ENCODE measurements around the gene SHROOM3.

DNA sequence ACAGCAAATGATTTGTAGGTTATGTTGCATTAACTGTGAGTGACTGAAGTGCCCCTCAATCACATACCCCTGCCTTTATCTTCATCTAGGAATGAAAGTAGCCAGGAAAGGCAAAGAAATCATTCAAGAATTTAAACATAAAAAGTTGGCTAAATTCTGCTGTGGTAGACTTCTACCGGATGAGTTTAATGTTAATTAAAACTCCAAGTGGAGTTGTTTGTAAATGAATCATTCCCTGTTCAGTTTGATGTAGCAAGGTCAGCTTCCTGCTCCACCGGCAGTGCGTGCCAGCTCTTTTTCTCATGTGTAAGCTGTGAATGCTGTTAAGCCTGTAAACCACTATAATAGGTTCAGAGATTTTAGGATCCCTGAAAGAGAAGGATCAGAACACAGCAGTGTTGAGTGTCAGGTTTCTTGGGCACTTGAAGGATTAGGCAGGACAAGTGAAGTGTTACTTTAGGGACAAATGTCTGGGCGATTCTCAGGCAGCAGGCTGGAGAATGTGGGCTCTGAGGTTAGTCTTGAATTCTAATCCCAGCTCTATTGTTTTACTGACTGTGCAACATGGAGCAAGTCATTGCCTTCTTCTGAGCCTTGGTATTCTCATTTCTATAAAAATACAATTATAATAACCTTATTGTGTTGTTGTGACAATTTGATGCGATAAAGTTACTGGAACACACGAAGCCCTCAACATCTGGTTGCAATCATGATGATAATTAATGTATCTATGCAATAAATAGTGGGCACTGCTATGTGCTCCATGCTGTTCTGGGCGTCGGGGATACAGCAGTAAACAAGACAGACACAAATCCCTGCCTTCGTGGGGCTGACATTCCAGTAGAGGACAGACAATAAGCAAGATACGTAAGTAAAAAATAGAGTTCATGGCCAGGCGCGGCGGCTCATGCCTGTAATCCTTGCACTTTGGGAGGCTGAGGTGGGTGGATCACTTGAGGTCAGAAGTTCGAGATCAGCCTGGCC lies 112.0 kb downstream of the SHROOM3 start:
- TF ChIP-seq, protein P1, sequence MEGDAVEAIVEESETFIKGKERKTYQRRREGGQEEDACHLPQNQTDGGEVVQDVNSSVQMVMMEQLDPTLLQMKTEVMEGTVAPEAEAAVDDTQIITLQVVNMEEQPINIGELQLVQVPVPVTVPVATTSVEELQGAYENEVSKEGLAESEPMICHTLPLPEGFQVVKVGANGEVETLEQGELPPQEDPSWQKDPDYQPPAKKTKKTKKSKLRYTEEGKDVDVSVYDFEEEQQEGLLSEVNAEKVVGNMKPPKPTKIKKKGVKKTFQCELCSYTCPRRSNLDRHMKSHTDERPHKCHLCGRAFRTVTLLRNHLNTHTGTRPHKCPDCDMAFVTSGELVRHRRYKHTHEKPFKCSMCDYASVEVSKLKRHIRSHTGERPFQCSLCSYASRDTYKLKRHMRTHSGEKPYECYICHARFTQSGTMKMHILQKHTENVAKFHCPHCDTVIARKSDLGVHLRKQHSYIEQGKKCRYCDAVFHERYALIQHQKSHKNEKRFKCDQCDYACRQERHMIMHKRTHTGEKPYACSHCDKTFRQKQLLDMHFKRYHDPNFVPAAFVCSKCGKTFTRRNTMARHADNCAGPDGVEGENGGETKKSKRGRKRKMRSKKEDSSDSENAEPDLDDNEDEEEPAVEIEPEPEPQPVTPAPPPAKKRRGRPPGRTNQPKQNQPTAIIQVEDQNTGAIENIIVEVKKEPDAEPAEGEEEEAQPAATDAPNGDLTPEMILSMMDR (IDR thresholded peaks at IDR 0.05): no peak
- TF ChIP-seq EZH2 (IDR thresholded peaks at IDR 0.05; ENCODE audit: borderline replicate concordance, insufficient read depth, low read depth, low read length, poor library complexity, severe bottlenecking): no peak
